ENCODE results near the gene RPRD1B.

RPRD1B gene

DNA sequence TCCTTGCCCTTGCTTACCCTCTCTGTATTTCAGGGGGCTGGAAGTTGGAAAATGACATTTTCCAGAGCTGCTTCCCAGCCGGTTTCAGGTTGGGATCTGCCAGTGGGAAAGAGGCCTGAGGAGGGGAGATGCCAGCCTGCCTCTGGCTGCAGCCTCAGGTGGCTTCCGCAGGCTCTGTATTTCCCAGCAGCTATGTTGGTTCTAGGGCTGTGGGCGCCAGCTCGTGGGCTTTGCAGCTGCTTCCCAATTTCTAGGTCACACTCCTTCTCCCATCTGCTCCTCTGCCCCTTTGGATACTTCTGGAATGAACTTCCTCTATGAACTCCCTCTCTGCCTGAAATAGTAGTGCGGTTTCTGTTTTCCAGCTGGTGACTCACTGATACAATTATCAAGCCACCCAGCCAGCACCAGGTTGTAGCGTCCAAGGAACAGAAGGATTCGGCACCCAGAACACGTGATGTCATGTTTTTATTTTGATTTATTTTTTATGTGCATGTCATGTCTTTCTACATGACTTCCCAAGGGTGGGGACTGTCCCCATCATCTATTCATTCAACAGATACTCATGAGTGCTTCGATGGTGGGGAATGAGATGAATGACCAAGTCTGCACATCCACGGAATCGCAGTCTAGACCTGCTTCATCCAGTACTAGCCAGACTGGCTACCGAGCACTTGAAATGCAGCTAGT, 93.5 kb downstream of the RPRD1B start:
- H3K27me3 ChIP-seq (ENCODE audit: control insufficient read depth in 2 of 2, insufficient read depth in 2 of 2, low read length in 2 of 2) = no peaks in the 10 kb centered on the region
- no peaks in the 10 kb centered on the region for H3K9me3 ChIP-seq (ENCODE audit: control insufficient read depth in 2 of 2, low read length in 2 of 2)
- H3K9ac ChIP-seq (ENCODE audit: low read depth in 1 of 2, low read length in 2 of 2) = no peak overlapping the region
- no peak overlapping the region for H3K4me3 ChIP-seq (ENCODE audit: low read length in 2 of 2)
- H3K27ac ChIP-seq (ENCODE audit: low read depth in 2 of 2, low read length in 2 of 2) = no peak overlapping the region
- peaks cover 6 to 8% of the 10 kb centered on the region in 2 donors for H3K4me1 ChIP-seq (ENCODE audit: control insufficient read depth in 2 of 2, insufficient read depth in 2 of 2, low read length in 2 of 2)
- no peaks in the 10 kb centered on the region for H3K36me3 ChIP-seq (ENCODE audit: control insufficient read depth in 2 of 2, insufficient read depth in 2 of 2, low read length in 2 of 2)

- no peaks in the 10 kb centered on the region for H3K27me3 ChIP-seq (ENCODE audit: control insufficient read depth in 2 of 2, insufficient read depth in 2 of 2, low read length in 2 of 2)
- no peaks in the 10 kb centered on the region for H3K36me3 ChIP-seq (ENCODE audit: control insufficient read depth in 2 of 2, insufficient read depth in 2 of 2, low read length in 2 of 2)
- H3K9me3 ChIP-seq (ENCODE audit: control insufficient read depth in 2 of 2, low read length in 2 of 2) = no peaks in the 10 kb centered on the region
- H3K27ac ChIP-seq (ENCODE audit: low read depth in 2 of 2, low read length in 2 of 2) = no peak overlapping the region
- no peak overlapping the region for H3K4me3 ChIP-seq (ENCODE audit: low read length in 2 of 2)
- no peak overlapping the region for H3K9ac ChIP-seq (ENCODE audit: low read depth in 1 of 2, low read length in 2 of 2)
- peaks cover 6 to 8% of the 10 kb centered on the region in 2 donors for H3K4me1 ChIP-seq (ENCODE audit: control insufficient read depth in 2 of 2, insufficient read depth in 2 of 2, low read length in 2 of 2)
These were observed 94.5 kb downstream of the RPRD1B start for GRCh38 chr20:38127920-38128528.

DNA sequence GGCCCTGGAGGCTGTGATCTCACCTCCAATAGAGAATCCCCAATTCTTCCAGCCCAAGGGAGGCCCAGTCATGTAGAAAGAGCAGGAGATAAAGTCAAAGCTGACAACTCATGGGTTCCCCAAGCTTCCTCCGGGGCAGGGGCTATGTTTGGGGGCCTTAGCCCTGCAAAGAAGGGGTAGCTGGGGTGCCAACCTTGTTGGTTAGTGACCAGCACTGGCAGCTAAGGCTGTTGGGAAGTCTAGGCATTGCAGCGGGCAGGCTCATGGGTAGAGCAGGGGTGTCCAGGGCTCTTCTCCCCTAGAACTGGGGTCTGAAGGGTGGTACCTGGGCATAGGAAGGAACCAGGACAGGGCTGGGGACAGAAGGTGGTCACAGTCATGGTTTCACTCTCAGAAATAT, 95.1 kb downstream of the RPRD1B start:
- H3K4me1 ChIP-seq (ENCODE audit: control insufficient read depth in 2 of 2, insufficient read depth in 2 of 2, low read length in 2 of 2) = peaks cover 6 to 8% of the 10 kb centered on the region in 2 donors
- no peaks in the 10 kb centered on the region for H3K27me3 ChIP-seq (ENCODE audit: control insufficient read depth in 2 of 2, insufficient read depth in 2 of 2, low read length in 2 of 2)
- H3K4me3 ChIP-seq (ENCODE audit: low read length in 2 of 2) = no peak overlapping the region
- H3K36me3 ChIP-seq (ENCODE audit: control insufficient read depth in 2 of 2, insufficient read depth in 2 of 2, low read length in 2 of 2) = no peaks in the 10 kb centered on the region
- no peaks in the 10 kb centered on the region for H3K9me3 ChIP-seq (ENCODE audit: control insufficient read depth in 2 of 2, low read length in 2 of 2)
- no peak overlapping the region for H3K27ac ChIP-seq (ENCODE audit: low read depth in 2 of 2, low read length in 2 of 2)
- no peak overlapping the region for H3K9ac ChIP-seq (ENCODE audit: low read depth in 1 of 2, low read length in 2 of 2)

DNA sequence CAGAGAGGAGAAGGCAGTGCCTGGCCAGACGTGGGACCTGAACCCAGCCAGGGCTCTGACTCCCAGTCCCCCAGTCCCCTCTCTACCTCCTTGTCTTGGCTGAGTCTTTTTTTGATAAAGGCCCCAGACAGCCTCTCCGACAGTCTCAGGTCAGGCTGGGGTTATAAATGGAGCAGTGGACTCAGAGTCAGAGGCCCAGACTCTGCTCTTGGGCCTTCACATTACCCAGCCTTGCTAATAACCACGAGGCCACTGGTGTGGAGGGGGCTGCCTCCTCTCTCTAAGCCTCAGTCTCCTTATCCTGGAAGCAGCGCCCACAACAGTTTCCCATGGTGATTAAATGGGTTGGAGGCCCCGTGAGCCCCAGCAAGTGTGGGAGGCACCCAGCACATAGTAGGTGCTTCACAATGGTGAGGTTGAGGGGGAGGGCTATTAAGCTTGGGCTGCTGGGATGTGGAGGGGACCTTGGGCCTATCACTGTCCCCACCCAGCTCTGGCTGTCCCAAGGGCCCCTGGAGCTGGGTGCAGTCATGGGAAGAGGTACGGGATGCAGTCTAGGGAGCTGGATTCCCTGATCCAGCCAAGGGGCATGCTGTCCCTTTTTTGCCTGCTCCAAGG, 95.8 kb downstream of the RPRD1B start:
- Histone ChIP-seq H3K27me3 (ENCODE audit: control insufficient read depth in 2 of 2, insufficient read depth in 2 of 2, low read length in 2 of 2) (no peaks in the 10 kb centered on the region), H3K36me3 (ENCODE audit: control insufficient read depth in 2 of 2, insufficient read depth in 2 of 2, low read length in 2 of 2) (no peaks in the 10 kb centered on the region), H3K4me1 (ENCODE audit: control insufficient read depth in 2 of 2, insufficient read depth in 2 of 2, low read length in 2 of 2) (peaks cover 6 to 8% of the 10 kb centered on the region in 2 donors), H3K27ac (ENCODE audit: low read depth in 2 of 2, low read length in 2 of 2) (no peak overlapping the region), H3K9me3 (ENCODE audit: control insufficient read depth in 2 of 2, low read length in 2 of 2) (no peaks in the 10 kb centered on the region), H3K9ac (ENCODE audit: low read depth in 1 of 2, low read length in 2 of 2) (no peak overlapping the region), H3K4me3 (ENCODE audit: low read length in 2 of 2) (no peak overlapping the region)

DNA sequence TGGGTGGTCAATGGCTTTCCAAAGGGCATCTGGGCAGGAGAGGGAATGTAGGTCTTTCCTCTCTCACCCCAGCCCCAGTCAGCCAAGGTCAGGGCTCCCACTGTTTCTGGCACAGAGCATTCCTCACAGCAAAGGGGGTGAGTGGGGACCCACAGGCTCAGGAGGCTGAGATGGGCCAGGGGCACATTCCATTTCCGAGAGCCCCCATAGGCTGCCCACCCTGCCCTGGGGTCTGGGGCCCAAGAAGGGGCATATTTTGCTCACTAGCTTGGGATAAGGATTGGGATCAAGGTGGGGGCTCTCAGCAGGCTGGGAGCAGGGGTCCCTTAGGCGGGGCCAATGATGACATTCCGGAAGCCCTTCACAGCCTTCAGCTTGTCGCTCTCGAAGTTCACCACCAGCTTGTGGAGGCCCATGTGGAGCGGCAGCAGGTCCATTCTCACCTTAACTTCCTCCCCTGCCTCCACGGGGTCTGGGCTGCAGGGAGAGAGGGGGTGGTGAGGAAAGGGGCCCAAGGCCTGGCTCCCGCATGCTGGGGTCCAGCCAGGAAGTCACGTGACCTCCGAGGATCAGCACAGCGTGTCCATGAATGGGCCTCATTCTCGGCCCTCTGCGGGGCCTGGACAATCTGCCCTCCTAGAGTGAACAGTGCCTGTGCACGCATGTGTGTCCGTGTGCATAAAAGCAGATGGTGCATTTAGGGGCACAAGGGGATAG, 96.5 kb downstream of the RPRD1B start:
- no peak overlapping the region for H3K9ac ChIP-seq (ENCODE audit: low read depth in 1 of 2, low read length in 2 of 2)
- no peaks in the 10 kb centered on the region for H3K36me3 ChIP-seq (ENCODE audit: control insufficient read depth in 2 of 2, insufficient read depth in 2 of 2, low read length in 2 of 2)
- no peaks in the 10 kb centered on the region for H3K27me3 ChIP-seq (ENCODE audit: control insufficient read depth in 2 of 2, insufficient read depth in 2 of 2, low read length in 2 of 2)
- no peaks in the 10 kb centered on the region for H3K9me3 ChIP-seq (ENCODE audit: control insufficient read depth in 2 of 2, low read length in 2 of 2)
- H3K4me1 ChIP-seq (ENCODE audit: control insufficient read depth in 2 of 2, insufficient read depth in 2 of 2, low read length in 2 of 2) = peaks cover 5 to 8% of the 10 kb centered on the region in 2 donors
- H3K27ac ChIP-seq (ENCODE audit: low read depth in 2 of 2, low read length in 2 of 2) = no peak overlapping the region
- no peak overlapping the region for H3K4me3 ChIP-seq (ENCODE audit: low read length in 2 of 2)

DNA sequence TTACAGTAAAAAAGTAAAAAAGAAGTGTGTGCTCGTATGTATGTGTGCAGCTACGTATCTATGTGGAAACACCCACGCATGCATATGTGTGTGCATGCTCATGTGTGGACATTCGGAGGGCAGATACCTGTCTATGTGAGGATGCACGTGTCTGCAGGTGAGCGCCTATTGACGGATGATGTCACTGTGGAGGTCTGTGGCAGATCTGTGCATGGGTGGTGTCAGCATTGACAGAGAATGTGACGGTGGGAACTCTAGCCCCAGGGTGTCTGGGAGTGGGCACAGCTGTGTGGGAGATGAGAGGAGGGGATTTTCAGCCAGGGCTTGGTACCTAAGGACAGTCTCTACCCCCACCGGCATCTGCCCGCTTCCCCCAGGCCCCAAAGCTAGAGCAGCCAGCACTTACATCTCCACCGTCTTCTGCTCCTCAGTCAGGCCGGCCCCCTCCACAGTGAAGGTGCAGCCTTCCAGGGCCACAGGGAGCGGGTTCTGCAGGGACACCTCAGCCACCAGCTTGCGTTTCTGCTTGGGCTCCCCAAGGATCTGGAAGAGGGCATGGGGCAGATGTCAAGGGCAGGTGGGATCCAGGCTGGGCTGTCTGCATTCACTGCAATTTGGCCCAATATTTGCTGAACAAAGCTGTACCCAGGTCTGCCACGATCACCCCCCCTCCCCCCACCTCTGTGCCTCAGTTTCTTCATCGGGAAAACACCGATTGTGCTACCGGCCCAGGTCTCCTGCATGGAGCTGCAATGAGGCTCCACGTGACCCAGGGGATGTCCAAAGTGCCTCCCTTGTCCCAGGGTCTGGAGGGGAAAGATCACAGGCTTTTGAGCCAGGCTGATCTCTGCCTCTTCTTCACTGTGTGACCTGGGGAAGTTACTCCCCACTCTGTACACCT, 97.4 kb downstream of the RPRD1B start:
- no peaks in the 10 kb centered on the region for H3K9me3 ChIP-seq (ENCODE audit: control insufficient read depth in 2 of 2, low read length in 2 of 2)
- H3K9ac ChIP-seq (ENCODE audit: low read depth in 1 of 2, low read length in 2 of 2) = no peak overlapping the region
- H3K4me3 ChIP-seq (ENCODE audit: low read length in 2 of 2) = no peak overlapping the region
- H3K4me1 ChIP-seq (ENCODE audit: control insufficient read depth in 2 of 2, insufficient read depth in 2 of 2, low read length in 2 of 2) = peaks cover 0 to 4% of the 10 kb centered on the region in 2 donors
- H3K27ac ChIP-seq (ENCODE audit: low read depth in 2 of 2, low read length in 2 of 2) = no peak overlapping the region
- H3K36me3 ChIP-seq (ENCODE audit: control insufficient read depth in 2 of 2, insufficient read depth in 2 of 2, low read length in 2 of 2) = no peaks in the 10 kb centered on the region
- no peaks in the 10 kb centered on the region for H3K27me3 ChIP-seq (ENCODE audit: control insufficient read depth in 2 of 2, insufficient read depth in 2 of 2, low read length in 2 of 2)

- Histone ChIP-seq H3K27ac (ENCODE audit: low read depth in 2 of 2, low read length in 2 of 2) (no peak overlapping the region), H3K27me3 (ENCODE audit: control insufficient read depth in 2 of 2, insufficient read depth in 2 of 2, low read length in 2 of 2) (no peaks in the 10 kb centered on the region)
These were observed 98.1 kb downstream of the RPRD1B start for GRCh38 chr20:38131588-38132121.

DNA sequence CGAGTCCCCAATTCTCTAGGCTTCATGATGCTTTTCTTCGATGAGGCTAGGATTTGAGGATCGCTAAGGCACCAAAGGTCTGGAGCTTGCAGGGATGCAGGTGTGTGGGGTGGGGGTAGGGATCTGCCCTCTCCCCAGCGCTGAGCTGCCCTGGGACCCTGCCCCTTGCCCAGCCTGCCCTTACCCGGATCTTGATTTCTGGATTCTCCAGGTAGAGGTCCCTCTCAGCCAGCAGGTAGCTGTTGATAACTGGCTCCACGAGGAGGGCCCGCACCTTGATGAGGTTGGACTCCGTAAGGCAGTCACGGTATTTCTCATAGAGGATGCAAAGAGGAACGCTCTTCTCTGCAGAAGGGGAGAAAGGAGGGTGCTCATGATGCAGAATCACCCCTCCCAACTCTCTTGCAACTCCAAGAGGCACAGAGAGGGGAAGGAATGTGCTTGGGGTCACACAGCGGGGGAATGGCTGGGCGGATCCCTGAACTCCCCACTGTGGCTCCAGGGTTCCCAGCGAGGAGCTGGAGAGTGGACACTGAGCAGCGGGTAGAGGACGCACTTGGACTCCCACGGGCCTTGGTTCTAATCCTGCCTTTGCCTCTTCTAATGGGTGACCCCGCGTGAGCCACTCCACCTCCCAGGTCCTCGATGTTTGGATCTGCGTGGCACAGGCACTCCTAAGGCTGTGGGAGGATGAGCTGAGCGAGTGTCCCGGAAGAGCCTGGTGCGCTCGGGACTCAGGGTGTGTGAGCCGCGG, 98.8 kb downstream of the RPRD1B start:
- Histone ChIP-seq H3K27ac (ENCODE audit: low read depth in 2 of 2, low read length in 2 of 2) (no peak overlapping the region), H3K9me3 (ENCODE audit: control insufficient read depth in 2 of 2, low read length in 2 of 2) (no peaks in the 10 kb centered on the region), H3K27me3 (ENCODE audit: control insufficient read depth in 2 of 2, insufficient read depth in 2 of 2, low read length in 2 of 2) (no peaks in the 10 kb centered on the region), H3K4me3 (ENCODE audit: low read length in 2 of 2) (no peak overlapping the region), H3K9ac (ENCODE audit: low read depth in 1 of 2, low read length in 2 of 2) (no peak overlapping the region), H3K4me1 (ENCODE audit: control insufficient read depth in 2 of 2, insufficient read depth in 2 of 2, low read length in 2 of 2) (no peaks in the 10 kb centered on the region), H3K36me3 (ENCODE audit: control insufficient read depth in 2 of 2, insufficient read depth in 2 of 2, low read length in 2 of 2) (no peaks in the 10 kb centered on the region)

More at GRCh38 chr20:38131588-38132121, 98.1 kb downstream of the RPRD1B start:
- H3K4me3 ChIP-seq (ENCODE audit: low read length in 2 of 2) = no peak overlapping the region
- no peaks in the 10 kb centered on the region for H3K36me3 ChIP-seq (ENCODE audit: control insufficient read depth in 2 of 2, insufficient read depth in 2 of 2, low read length in 2 of 2)
- no peak overlapping the region for H3K9ac ChIP-seq (ENCODE audit: low read depth in 1 of 2, low read length in 2 of 2)
- no peaks in the 10 kb centered on the region for H3K9me3 ChIP-seq (ENCODE audit: control insufficient read depth in 2 of 2, low read length in 2 of 2)
- no peaks in the 10 kb centered on the region for H3K4me1 ChIP-seq (ENCODE audit: control insufficient read depth in 2 of 2, insufficient read depth in 2 of 2, low read length in 2 of 2)

- no peak overlapping the region for H3K4me3 ChIP-seq (ENCODE audit: low read length in 2 of 2)
- H3K9me3 ChIP-seq (ENCODE audit: control insufficient read depth in 2 of 2, low read length in 2 of 2) = no peaks in the 10 kb centered on the region
- no peaks in the 10 kb centered on the region for H3K36me3 ChIP-seq (ENCODE audit: control insufficient read depth in 2 of 2, insufficient read depth in 2 of 2, low read length in 2 of 2)
- H3K9ac ChIP-seq (ENCODE audit: low read depth in 1 of 2, low read length in 2 of 2) = no peak overlapping the region
- H3K27me3 ChIP-seq (ENCODE audit: control insufficient read depth in 2 of 2, insufficient read depth in 2 of 2, low read length in 2 of 2) = no peaks in the 10 kb centered on the region
- H3K27ac ChIP-seq (ENCODE audit: low read depth in 2 of 2, low read length in 2 of 2) = no peak overlapping the region
- H3K4me1 ChIP-seq (ENCODE audit: control insufficient read depth in 2 of 2, insufficient read depth in 2 of 2, low read length in 2 of 2) = no peaks in the 10 kb centered on the region
These were observed 99.5 kb downstream of the RPRD1B start for GRCh38 chr20:38132910-38133501.

Measured in mucosa of rectum (tissue), 2 donors.